ENCODE results near the gene AACS.
"Not testable (repeated sequence)": the region's sequence is repeated elsewhere in the genome, so short reads cannot be mapped to it uniquely, and the experiment has no call there.

DNA sequence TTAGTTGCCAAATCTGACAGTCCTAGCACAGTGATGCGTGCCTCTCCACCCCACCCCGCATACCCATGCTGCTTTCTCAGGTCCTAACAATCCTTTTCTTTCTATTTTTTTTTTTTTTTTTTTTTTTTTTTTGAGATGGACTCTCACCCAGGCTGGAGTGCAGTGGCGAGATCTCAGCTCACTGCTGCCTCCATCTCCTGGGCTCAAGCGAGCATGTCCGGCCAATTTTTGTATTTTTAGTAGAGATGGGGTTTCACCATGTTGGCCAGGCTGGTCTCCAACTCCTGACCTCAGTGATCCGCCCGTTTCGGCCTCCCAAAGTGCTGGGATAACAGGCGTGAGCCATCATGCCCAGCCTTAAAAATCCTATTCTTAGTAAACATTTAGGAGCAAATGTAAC lies 33.8 kb upstream of the AACS start:
- not testable (repeated sequence) for TF ChIP-seq RAD21 (IDR thresholded peaks at IDR 0.05)
- TF ChIP-seq, protein P1, sequence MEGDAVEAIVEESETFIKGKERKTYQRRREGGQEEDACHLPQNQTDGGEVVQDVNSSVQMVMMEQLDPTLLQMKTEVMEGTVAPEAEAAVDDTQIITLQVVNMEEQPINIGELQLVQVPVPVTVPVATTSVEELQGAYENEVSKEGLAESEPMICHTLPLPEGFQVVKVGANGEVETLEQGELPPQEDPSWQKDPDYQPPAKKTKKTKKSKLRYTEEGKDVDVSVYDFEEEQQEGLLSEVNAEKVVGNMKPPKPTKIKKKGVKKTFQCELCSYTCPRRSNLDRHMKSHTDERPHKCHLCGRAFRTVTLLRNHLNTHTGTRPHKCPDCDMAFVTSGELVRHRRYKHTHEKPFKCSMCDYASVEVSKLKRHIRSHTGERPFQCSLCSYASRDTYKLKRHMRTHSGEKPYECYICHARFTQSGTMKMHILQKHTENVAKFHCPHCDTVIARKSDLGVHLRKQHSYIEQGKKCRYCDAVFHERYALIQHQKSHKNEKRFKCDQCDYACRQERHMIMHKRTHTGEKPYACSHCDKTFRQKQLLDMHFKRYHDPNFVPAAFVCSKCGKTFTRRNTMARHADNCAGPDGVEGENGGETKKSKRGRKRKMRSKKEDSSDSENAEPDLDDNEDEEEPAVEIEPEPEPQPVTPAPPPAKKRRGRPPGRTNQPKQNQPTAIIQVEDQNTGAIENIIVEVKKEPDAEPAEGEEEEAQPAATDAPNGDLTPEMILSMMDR (IDR thresholded peaks at IDR 0.05; ENCODE audit: low read depth, low read length, missing input control): not testable (repeated sequence)
- TF ChIP-seq, protein P2, sequence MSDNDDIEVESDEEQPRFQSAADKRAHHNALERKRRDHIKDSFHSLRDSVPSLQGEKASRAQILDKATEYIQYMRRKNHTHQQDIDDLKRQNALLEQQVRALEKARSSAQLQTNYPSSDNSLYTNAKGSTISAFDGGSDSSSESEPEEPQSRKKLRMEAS (IDR thresholded peaks at IDR 0.05): not testable (repeated sequence)
